GM12878 (cell line): ENCODE measurements around the gene ZNF473. TPM values are rescaled to one million over a fixed set of nuclear protein-coding genes. Genes with fewer than 3 reads are reported as not detected.
A peak's percentile ranks its signal among the peaks of the same experiment; 100 is the strongest.

ENCODE experiments used
- BMI1 ChIP-seq: fragments of 450-650 bp; IDR thresholded peaks from 2 replicates; pipeline ENCODE4 v1.6.1; 2016; ENCODE audit warnings: mild to moderate bottlenecking, moderate library complexity, borderline replicate concordance
- CBX3 ChIP-seq: fragments of 200-600 bp; sonication (generic); IDR thresholded peaks from 2 replicates; pipeline ENCODE4 v1.6.1; 2016; ENCODE audit warnings: low read depth, borderline replicate concordance
- DPF2 ChIP-seq: fragments of 450-650 bp; IDR thresholded peaks from 2 replicates; pipeline ENCODE4 v1.6.1; 2017; ENCODE audit warnings: mild to moderate bottlenecking
- ELK1 ChIP-seq: IDR thresholded peaks from 2 replicates; pipeline ENCODE4 v1.6.1; 2012; ENCODE audit warnings: low read depth, low read length, improper control_type of control experiment
- EZH2 ChIP-seq: IDR thresholded peaks from 2 replicates; pipeline ENCODE4 v1.6.1; 2012; ENCODE audit warnings: low read depth, mild to moderate bottlenecking, control low read depth, inconsistent platforms, low read length, borderline replicate concordance; ENCODE audit not compliant: control insufficient read depth
- HCFC1 ChIP-seq: fragments of 150-350 bp; IDR thresholded peaks from 2 replicates; pipeline ENCODE4 v1.6.1; 2014; ENCODE audit warnings: low read length
- KAT2A ChIP-seq: conservative IDR thresholded peaks from 2 replicates; pipeline ENCODE4 v1.6.1; 2011; ENCODE audit warnings: low read depth, low read length; ENCODE audit not compliant: control insufficient read depth
- KDM1A ChIP-seq: fragments of 200-600 bp; sonication (generic); IDR thresholded peaks from 2 replicates; pipeline ENCODE4 v1.6.1; 2016; ENCODE audit warnings: borderline replicate concordance
- KLF5 ChIP-seq: fragments of 450-650 bp; IDR thresholded peaks from 2 replicates; pipeline ENCODE4 v1.6.1; 2014; ENCODE audit warnings: mild to moderate bottlenecking; ENCODE audit not compliant: partially characterized antibody
- MEF2A ChIP-seq: IDR thresholded peaks from 2 replicates; pipeline ENCODE4 v1.6.1; 2011; ENCODE audit warnings: low read depth, mild to moderate bottlenecking, low read length, moderate library complexity; ENCODE audit not compliant: insufficient read depth
- MEF2B ChIP-seq: fragments of 450-650 bp; IDR thresholded peaks from 2 replicates; pipeline ENCODE4 v1.6.1; 2018; ENCODE audit warnings: mild to moderate bottlenecking, moderate library complexity; ENCODE audit not compliant: partially characterized antibody, poor library complexity, severe bottlenecking
- NRF1 ChIP-seq: conservative IDR thresholded peaks from 2 replicates; pipeline ENCODE4 v1.6.1; 2011; ENCODE audit warnings: mild to moderate bottlenecking, low read depth, low read length, improper control_type of control experiment
- PBX3 ChIP-seq: IDR thresholded peaks from 2 replicates; pipeline ENCODE4 v1.6.1; 2011; ENCODE audit warnings: mild to moderate bottlenecking, low read depth, low read length, moderate library complexity; ENCODE audit not compliant: insufficient replicate concordance
- RAD51 ChIP-seq: fragments of 450-650 bp; IDR thresholded peaks from 2 replicates; pipeline ENCODE4 v1.6.1; 2016; ENCODE audit warnings: moderate library complexity, mild to moderate bottlenecking, inconsistent platforms
- SIX5 ChIP-seq: IDR thresholded peaks from 2 replicates; pipeline ENCODE4 v1.6.1; 2011; ENCODE audit warnings: mild to moderate bottlenecking, low read depth, low read length, moderate library complexity; ENCODE audit not compliant: severe bottlenecking
- SUZ12 ChIP-seq: fragments of 200-600 bp; sonication (generic); IDR thresholded peaks from one replicate; pipeline ENCODE4 v1.6.1; 2018; ENCODE audit warnings: antibody characterized with exemption, mild to moderate bottlenecking; ENCODE audit not compliant: unreplicated experiment
- ZNF24 ChIP-seq: fragments of 450-650 bp; IDR thresholded peaks from 2 replicates; pipeline ENCODE4 v1.6.1; 2017; ENCODE audit warnings: antibody characterized with exemption, mild to moderate bottlenecking
- polyA plus RNA-seq, 11 experiments: library from polyadenylated mRNA; depleted of rRNA in 4 of 11; unstranded in 6 of 11; stranded (reverse) in 5 of 11; fragments of >200 nt; fragmentation: Nextera tagmentation in 4 of 11; fragmentation: Illumina TruSeq in 1 of 11; extraction: Ambion mirVana in 4 of 11; extraction: Trizol in 1 of 11; gene quantifications; 1 replicate in 1 of 11; 2 replicates in 10 of 11; pipeline versions ENCODE4 v1.2.1 to v1.2.3, GENCODE V29; 2011 to 2016; ENCODE audit warnings: inconsistent platforms in 2 of 11, missing spikeins in 2 of 11, low read depth in 1 of 11
- total RNA-seq, 4 experiments: library from RNA; depleted of rRNA in 3 of 4; stranded (reverse); fragments of >200 nt in 3 of 4; fragmentation: Illumina TruSeq in 1 of 4; extraction: Trizol in 1 of 4; gene quantifications; 2 replicates each; pipeline versions ENCODE4 v1.2.1 to v1.2.3, GENCODE V29; 2013 to 2021
- TF ChIP-seq, protein P1 (sequence below): IDR thresholded peaks from 2 replicates; pipeline ENCODE4 v1.6.1; 2012; ENCODE audit warnings: low read length, inconsistent platforms
- TF ChIP-seq, protein P2 (sequence below): fragments of 450-650 bp; IDR thresholded peaks from 2 replicates; pipeline ENCODE4 v1.6.1; 2016; ENCODE audit warnings: mild to moderate bottlenecking, moderate library complexity, borderline replicate concordance
- TF ChIP-seq, protein P3 (sequence below): fragments of 450-650 bp; IDR thresholded peaks from 2 replicates; pipeline ENCODE4 v1.6.1; 2016; ENCODE audit warnings: mild to moderate bottlenecking

The ZNF473 gene
- total and polyA plus RNA-seq, 10 of the 15 experiments (the other 5 are each of a cell fraction or from before 2014, with no cell fraction given) = 2.3 to 14.9 (median 6.3) TPM

GRCh38 chr19:50025022-50025793 is 597 bp upstream of the ZNF473 start, which contains the start of gene VRK3 (continued):
- peak; percentile 3; the same call in 1 of the 2 replicates for TF ChIP-seq ELK1
- TF ChIP-seq, protein P1, sequence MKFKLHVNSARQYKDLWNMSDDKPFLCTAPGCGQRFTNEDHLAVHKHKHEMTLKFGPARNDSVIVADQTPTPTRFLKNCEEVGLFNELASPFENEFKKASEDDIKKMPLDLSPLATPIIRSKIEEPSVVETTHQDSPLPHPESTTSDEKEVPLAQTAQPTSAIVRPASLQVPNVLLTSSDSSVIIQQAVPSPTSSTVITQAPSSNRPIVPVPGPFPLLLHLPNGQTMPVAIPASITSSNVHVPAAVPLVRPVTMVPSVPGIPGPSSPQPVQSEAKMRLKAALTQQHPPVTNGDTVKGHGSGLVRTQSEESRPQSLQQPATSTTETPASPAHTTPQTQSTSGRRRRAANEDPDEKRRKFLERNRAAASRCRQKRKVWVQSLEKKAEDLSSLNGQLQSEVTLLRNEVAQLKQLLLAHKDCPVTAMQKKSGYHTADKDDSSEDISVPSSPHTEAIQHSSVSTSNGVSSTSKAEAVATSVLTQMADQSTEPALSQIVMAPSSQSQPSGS = no peak
- peak; percentile 91 for TF ChIP-seq NRF1
- TF ChIP-seq BMI1 = peak; percentile 100
- TF ChIP-seq CBX3 = no peak
- peak; percentile 89 for TF ChIP-seq HCFC1
- no peak for TF ChIP-seq KAT2A
- TF ChIP-seq RAD51 = peak; percentile 52; the same call in 1 of the 2 replicates
- peak; percentile 58 for TF ChIP-seq DPF2
- no peak for TF ChIP-seq ZNF24
- TF ChIP-seq MEF2B = peak; percentile 76
- peak; percentile 82 for TF ChIP-seq SIX5
- no peak for TF ChIP-seq KDM1A
- TF ChIP-seq SUZ12 = no peak
- TF ChIP-seq MEF2A = no peak
- no peak for TF ChIP-seq KLF5
- TF ChIP-seq, protein P2, sequence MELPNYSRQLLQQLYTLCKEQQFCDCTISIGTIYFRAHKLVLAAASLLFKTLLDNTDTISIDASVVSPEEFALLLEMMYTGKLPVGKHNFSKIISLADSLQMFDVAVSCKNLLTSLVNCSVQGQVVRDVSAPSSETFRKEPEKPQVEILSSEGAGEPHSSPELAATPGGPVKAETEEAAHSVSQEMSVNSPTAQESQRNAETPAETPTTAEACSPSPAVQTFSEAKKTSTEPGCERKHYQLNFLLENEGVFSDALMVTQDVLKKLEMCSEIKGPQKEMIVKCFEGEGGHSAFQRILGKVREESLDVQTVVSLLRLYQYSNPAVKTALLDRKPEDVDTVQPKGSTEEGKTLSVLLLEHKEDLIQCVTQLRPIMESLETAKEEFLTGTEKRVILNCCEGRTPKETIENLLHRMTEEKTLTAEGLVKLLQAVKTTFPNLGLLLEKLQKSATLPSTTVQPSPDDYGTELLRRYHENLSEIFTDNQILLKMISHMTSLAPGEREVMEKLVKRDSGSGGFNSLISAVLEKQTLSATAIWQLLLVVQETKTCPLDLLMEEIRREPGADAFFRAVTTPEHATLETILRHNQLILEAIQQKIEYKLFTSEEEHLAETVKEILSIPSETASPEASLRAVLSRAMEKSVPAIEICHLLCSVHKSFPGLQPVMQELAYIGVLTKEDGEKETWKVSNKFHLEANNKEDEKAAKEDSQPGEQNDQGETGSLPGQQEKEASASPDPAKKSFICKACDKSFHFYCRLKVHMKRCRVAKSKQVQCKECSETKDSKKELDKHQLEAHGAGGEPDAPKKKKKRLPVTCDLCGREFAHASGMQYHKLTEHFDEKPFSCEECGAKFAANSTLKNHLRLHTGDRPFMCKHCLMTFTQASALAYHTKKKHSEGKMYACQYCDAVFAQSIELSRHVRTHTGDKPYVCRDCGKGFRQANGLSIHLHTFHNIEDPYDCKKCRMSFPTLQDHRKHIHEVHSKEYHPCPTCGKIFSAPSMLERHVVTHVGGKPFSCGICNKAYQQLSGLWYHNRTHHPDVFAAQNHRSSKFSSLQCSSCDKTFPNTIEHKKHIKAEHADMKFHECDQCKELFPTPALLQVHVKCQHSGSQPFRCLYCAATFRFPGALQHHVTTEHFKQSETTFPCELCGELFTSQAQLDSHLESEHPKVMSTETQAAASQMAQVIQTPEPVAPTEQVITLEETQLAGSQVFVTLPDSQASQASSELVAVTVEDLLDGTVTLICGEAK = no peak; the same call in 1 of the 2 replicates
- TF ChIP-seq EZH2 = no peak
- TF ChIP-seq PBX3 = no peak
- TF ChIP-seq, protein P3, sequence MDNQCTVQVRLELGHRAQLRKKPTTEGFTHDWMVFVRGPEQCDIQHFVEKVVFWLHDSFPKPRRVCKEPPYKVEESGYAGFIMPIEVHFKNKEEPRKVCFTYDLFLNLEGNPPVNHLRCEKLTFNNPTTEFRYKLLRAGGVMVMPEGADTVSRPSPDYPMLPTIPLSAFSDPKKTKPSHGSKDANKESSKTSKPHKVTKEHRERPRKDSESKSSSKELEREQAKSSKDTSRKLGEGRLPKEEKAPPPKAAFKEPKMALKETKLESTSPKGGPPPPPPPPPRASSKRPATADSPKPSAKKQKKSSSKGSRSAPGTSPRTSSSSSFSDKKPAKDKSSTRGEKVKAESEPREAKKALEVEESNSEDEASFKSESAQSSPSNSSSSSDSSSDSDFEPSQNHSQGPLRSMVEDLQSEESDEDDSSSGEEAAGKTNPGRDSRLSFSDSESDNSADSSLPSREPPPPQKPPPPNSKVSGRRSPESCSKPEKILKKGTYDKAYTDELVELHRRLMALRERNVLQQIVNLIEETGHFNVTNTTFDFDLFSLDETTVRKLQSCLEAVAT = no peak
